CD4-positive, alpha-beta T cell (primary cell): ENCODE measurements around the gene CCDC174. TPM values are rescaled to one million over a fixed set of nuclear protein-coding genes. Genes with fewer than 3 reads are reported as not detected.

Experiments used
- ATAC-seq: fragments of 200-7000 bp; cut with Tn5 transposase; one replicate; pipeline ENCODE4 v1.10.0; 2022; ENCODE audit warnings: mild to moderate bottlenecking; ENCODE audit not compliant: poor library complexity
- CTCF ChIA-PET: fragments of 350-600 bp; sonication (Branson Sonifier 250); formaldehyde crosslinking; loops from one replicate; lab custom pipeline; 2021; ENCODE audit warnings: antibody characterized with exemption, inconsistent platforms; lab: Charles Lee
- POLR2A ChIA-PET: fragments of 350-600 bp; sonication (Branson Sonifier 250); formaldehyde crosslinking; loops from one replicate; lab custom pipeline; 2021; ENCODE audit warnings: antibody characterized with exemption, inconsistent platforms; lab: Charles Lee
- DNase-seq, 14 experiments: peaks; one replicate each; pipeline ENCODE4 v3.0.0-alpha.2; 2013 to 2020; ENCODE audit warnings: mixed read lengths in 2 of 14
- H3K27ac ChIP-seq, 2 donors: one replicate each; pipeline versions ENCODE4 v1.5.1 to v1.7.0; 2013; ENCODE audit warnings: low read length in 2 of 2, low read depth in 1 of 2, mild to moderate bottlenecking in 1 of 2
- H3K27me3 ChIP-seq, 2 experiments: 1 replicate in 1 of 2; 2 replicates in 1 of 2; pipeline versions ENCODE4 v1.6.1 to v1.7.0; 2013; ENCODE audit warnings: low read length in 2 of 2, control low read depth in 1 of 2, mild to moderate bottlenecking in 1 of 2, moderate library complexity in 1 of 2; ENCODE audit not compliant: insufficient read depth in 2 of 2, control insufficient read depth in 1 of 2
- H3K36me3 ChIP-seq: one replicate; pipeline ENCODE4 v1.6.1; 2013; ENCODE audit warnings: low read length, control low read depth; ENCODE audit not compliant: insufficient read depth
- H3K4me1 ChIP-seq: one replicate; pipeline ENCODE4 v1.6.1; 2013; ENCODE audit warnings: low read length, control low read depth; ENCODE audit not compliant: insufficient read depth
- H3K4me3 ChIP-seq: one replicate; pipeline ENCODE4 v1.5.1; 2013; ENCODE audit warnings: mild to moderate bottlenecking, low read length, moderate library complexity
- H3K9me3 ChIP-seq, 2 experiments: 1 replicate in 1 of 2; 2 replicates in 1 of 2; pipeline versions ENCODE4 v1.6.1 to v1.7.0; 2013; ENCODE audit warnings: low read length in 2 of 2, mild to moderate bottlenecking in 2 of 2, control low read depth in 1 of 2, moderate library complexity in 1 of 2; ENCODE audit not compliant: control insufficient read depth in 1 of 2, insufficient read depth in 1 of 2
- H3K27ac Mint-ChIP-seq: one replicate; pipeline ENCODE4 v1.8.0; 2020; ENCODE audit warnings: mixed read lengths
- H3K27me3 Mint-ChIP-seq: one replicate; pipeline ENCODE4 v1.8.0; 2021; ENCODE audit warnings: mixed read lengths
- H3K36me3 Mint-ChIP-seq: one replicate; pipeline ENCODE4 v1.8.0; 2021; ENCODE audit warnings: low read depth, mixed read lengths
- H3K4me1 Mint-ChIP-seq: one replicate; pipeline ENCODE4 v1.8.0; 2021; ENCODE audit warnings: low read depth, mixed read lengths
- H3K4me3 Mint-ChIP-seq: one replicate; pipeline ENCODE4 v1.8.0; 2020; ENCODE audit warnings: mild to moderate bottlenecking, mixed read lengths
- H3K9me3 Mint-ChIP-seq: one replicate; pipeline ENCODE4 v1.8.0; 2020; ENCODE audit warnings: mixed read lengths
- intact Hi-C, 2 experiments: fragments of 100-400 bp; cut with DNase I in 1 of 2; cut with micrococcal nuclease in 1 of 2; formaldehyde crosslinking; loops; one replicate each; pipeline versions ENCODE4 v1.15.1 to v1.9.0; 2023 to 2025; cut with DNase I, micrococcal nuclease
- total RNA-seq, 174 experiments: library from RNA in 2 of 174; stranded (reverse) in 2 of 174; gene quantifications; one replicate each; pipeline ENCODE4 v1.2.3 and lab custom pipeline; 2021 to 2026
- TF ChIP-seq, protein P1 (sequence below): fragments of 200-600 bp; IDR thresholded peaks from one replicate; pipeline ENCODE4 v1.8.0; 2022; ENCODE audit warnings: antibody characterized with exemption, mild to moderate bottlenecking

CCDC174 gene
- total RNA-seq, 2 experiments from 2014 or later, result 32.9 to 37.5 TPM

DNA sequence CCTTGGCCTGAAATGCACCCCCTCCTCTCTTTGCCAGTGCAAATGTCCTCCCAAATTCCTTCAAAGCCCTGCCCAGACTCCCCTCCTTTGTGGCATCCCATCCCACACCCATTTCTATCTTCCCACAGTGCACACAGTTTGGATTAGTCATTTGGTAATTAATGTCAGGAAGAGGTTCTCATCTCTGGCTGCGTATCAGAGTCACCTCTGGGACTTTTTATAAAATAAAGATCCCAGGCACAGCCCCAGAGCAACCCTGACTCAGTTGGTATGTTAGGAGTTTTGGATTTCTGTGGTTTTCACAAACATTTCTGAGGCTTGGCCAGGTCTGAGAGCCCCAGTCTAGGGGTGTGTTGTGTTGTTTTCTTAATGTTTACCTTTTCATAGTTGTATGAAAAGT, 65.0 kb downstream of the CCDC174 start:
- H3K27me3 ChIP-seq, result no peaks in the 10 kb centered on the region
- H3K36me3 ChIP-seq, result no peaks in the 10 kb centered on the region
- Mint-ChIP-seq H3K36me3 (no peaks in the 10 kb centered on the region), H3K4me3 (no peak overlapping the region), H3K27ac (no peak overlapping the region), H3K9me3 (peaks cover 9% of the 10 kb centered on the region), H3K27me3 (peaks cover 6% of the 10 kb centered on the region), H3K4me1 (no peaks in the 10 kb centered on the region)
- DNase-seq (no peak), ATAC-seq (no peak)
- no peaks in the 10 kb centered on the region for H3K4me1 ChIP-seq
- ChIA-PET CTCF (no interaction called here), POLR2A (no interaction called here)
- no peaks in the 10 kb centered on the region for H3K9me3 ChIP-seq
- TF ChIP-seq, protein P1, sequence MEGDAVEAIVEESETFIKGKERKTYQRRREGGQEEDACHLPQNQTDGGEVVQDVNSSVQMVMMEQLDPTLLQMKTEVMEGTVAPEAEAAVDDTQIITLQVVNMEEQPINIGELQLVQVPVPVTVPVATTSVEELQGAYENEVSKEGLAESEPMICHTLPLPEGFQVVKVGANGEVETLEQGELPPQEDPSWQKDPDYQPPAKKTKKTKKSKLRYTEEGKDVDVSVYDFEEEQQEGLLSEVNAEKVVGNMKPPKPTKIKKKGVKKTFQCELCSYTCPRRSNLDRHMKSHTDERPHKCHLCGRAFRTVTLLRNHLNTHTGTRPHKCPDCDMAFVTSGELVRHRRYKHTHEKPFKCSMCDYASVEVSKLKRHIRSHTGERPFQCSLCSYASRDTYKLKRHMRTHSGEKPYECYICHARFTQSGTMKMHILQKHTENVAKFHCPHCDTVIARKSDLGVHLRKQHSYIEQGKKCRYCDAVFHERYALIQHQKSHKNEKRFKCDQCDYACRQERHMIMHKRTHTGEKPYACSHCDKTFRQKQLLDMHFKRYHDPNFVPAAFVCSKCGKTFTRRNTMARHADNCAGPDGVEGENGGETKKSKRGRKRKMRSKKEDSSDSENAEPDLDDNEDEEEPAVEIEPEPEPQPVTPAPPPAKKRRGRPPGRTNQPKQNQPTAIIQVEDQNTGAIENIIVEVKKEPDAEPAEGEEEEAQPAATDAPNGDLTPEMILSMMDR, result no peak
- no peak overlapping the region for H3K27ac ChIP-seq
- intact Hi-C loops, result no loop called here
- H3K4me3 ChIP-seq, result no peak overlapping the region

DNA sequence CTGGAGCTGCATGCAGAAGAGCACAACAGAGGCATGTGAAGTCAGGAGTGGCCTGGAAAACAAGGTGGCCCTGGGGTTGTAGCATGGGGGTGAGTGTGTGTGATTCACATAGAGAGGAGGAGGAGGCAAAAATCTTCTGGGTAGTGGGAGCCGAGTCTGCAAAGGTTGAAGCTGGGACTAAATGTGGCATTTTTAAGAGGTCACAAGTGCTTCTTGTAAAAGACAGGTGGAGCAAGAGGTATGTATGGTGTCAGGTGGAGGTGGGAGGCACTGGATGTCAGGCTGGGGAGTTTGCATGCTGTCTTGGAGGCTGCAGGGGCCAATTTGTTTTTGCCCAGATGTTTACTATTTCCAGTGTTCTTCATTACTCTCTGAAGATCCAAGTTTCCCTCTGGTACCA, 65.7 kb downstream of the CCDC174 start:
- no peak overlapping the region for H3K4me3 Mint-ChIP-seq
- DNase-seq (no peak), ATAC-seq (no peak)
- Histone ChIP-seq H3K27ac (no peak overlapping the region), H3K4me3 (no peak overlapping the region), H3K27me3 (no peaks in the 10 kb centered on the region), H3K9me3 (no peaks in the 10 kb centered on the region), H3K36me3 (no peaks in the 10 kb centered on the region), H3K4me1 (no peaks in the 10 kb centered on the region)
- CTCF ChIA-PET, result no interaction called here
- H3K36me3 Mint-ChIP-seq, result no peaks in the 10 kb centered on the region
- TF ChIP-seq, protein P1, result no peak
- POLR2A ChIA-PET, result no interaction called here
- intact Hi-C loops, result no loop called here
- H3K4me1 Mint-ChIP-seq, result no peaks in the 10 kb centered on the region
- peaks cover 9% of the 10 kb centered on the region for H3K9me3 Mint-ChIP-seq
- H3K27ac Mint-ChIP-seq, result no peak overlapping the region
- peaks cover 6% of the 10 kb centered on the region for H3K27me3 Mint-ChIP-seq

DNA sequence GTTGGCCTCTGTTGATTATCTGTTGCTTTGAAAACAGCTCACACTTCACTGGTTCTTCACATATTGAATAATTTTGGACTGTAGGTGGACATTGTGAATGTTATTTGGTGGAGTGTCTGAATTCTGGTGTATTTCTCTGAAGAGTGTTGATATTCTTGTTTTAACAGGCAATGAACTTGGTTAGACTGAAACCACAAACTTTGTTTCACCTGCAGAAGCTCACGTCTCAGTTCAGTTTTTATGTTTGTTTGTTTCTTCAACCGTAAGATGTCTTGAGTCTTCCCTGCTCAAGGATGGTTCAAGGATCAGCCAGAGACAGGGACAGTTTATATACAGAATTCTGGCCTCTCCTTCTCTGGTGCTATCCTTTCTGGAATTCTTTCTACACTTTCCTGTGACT, 67.0 kb downstream of the CCDC174 start:
- Histone ChIP-seq H3K36me3 (no peaks in the 10 kb centered on the region), H3K27me3 (no peaks in the 10 kb centered on the region), H3K4me3 (no peak overlapping the region), H3K27ac (no peak overlapping the region), H3K9me3 (no peaks in the 10 kb centered on the region), H3K4me1 (no peaks in the 10 kb centered on the region)
- ChIA-PET CTCF (no interaction called here), POLR2A (no interaction called here)
- H3K27ac Mint-ChIP-seq, result no peak overlapping the region
- TF ChIP-seq, protein P1, result no peak
- peaks cover 1% of the 10 kb centered on the region for H3K9me3 Mint-ChIP-seq
- no peak overlapping the region for H3K4me3 Mint-ChIP-seq
- intact Hi-C loops, result no loop called here
- peaks cover 6% of the 10 kb centered on the region for H3K27me3 Mint-ChIP-seq
- no peaks in the 10 kb centered on the region for H3K36me3 Mint-ChIP-seq
- ATAC-seq (no peak), DNase-seq (no peak)
- no peaks in the 10 kb centered on the region for H3K4me1 Mint-ChIP-seq
